Measurements from ENCODE around the gene DEPDC1.

The DEPDC1 gene

DNA sequence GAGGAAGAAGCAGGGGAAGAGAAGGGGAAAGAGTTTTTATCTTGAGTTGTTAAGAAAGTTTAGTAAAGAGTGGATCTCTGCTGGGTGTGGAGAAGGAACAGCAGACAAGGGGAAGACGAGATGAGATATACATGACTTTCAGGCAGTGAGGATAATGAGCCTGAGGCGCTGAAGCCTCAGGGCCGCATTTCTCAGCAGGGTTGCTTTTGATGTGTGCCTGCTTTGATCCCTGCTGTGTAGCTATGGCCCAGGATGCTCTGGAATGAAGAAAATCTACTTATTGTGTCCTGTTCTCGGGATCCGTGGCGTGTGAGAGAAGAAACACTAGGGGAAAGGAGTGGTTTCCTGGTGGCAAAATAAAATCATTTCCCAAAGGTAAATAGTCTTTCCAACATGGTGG lies 32.0 kb downstream of the DEPDC1 start:
- Mint-ChIP-seq H3K9me3 (peaks cover 10% of the 10 kb centered on the region), H3K27ac (ENCODE audit: low read depth) (no peak overlapping the region), H3K36me3 (ENCODE audit: insufficient read depth) (peaks cover 1% of the 10 kb centered on the region), H3K4me1 (no peaks in the 10 kb centered on the region), H3K4me3 (no peak overlapping the region), H3K27me3 (peaks cover 14% of the 10 kb centered on the region)
- DNase-seq (ENCODE audit: low spot score in 2 of 2) (no peak), ATAC-seq (replicated peaks; ENCODE audit: extremely low read depth, poor library complexity, severe bottlenecking) (no peak)

DNA sequence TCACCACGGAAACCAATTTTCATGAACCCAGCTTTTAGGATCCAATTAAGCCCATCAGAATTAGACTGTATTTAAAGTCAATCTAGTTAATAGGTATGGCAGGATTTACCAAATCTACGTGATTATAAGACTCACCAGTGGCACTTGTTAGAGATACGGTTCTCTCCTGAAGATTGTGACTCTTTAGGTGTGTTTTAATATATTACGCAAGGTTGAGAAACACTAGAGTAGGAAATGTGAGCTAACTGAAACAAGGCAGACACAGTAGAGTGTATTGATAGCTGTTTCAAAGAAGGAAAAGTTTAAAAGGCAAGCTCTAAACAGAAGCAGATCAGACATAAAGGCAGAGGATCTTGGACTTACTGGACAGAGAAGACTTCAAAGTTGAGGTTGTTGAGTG lies 35.9 kb downstream of the DEPDC1 start:
- H3K36me3 Mint-ChIP-seq (ENCODE audit: insufficient read depth), result no peaks in the 10 kb centered on the region
- H3K4me1 Mint-ChIP-seq, result no peaks in the 10 kb centered on the region
- DNase-seq (ENCODE audit: low spot score in 2 of 2) (no peak), ATAC-seq (replicated peaks; ENCODE audit: extremely low read depth, poor library complexity, severe bottlenecking) (no peak)
- H3K9me3 Mint-ChIP-seq, result peaks cover 10% of the 10 kb centered on the region
- no peak overlapping the region for H3K27ac Mint-ChIP-seq (ENCODE audit: low read depth)
- no peak overlapping the region for H3K4me3 Mint-ChIP-seq
- peaks cover 14% of the 10 kb centered on the region for H3K27me3 Mint-ChIP-seq

DNA sequence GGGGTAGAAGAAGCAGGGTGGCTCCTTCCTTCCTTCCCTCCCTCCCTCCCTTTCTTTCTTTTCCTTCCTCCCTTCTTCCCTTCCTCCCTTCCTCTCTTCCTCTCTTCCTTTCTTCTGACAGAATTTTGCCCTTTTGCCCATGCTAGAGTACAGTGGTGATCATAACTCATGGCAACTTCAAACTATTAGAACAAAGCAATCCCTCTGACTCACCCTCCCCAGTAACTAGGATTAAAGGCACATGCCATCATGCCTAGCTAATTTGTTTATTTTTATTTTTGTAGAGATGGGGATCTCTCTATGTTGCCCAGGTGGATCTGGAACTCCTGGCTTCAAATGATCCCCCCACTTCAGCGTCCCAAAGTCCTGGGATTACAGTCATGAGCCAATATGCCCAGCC lies 37.1 kb downstream of the DEPDC1 start:
- Mint-ChIP-seq H3K27ac (ENCODE audit: low read depth) (no peak overlapping the region), H3K4me3 (no peak overlapping the region), H3K27me3 (peaks cover 6% of the 10 kb centered on the region), H3K4me1 (no peaks in the 10 kb centered on the region), H3K9me3 (peaks cover 5% of the 10 kb centered on the region), H3K36me3 (ENCODE audit: insufficient read depth) (no peaks in the 10 kb centered on the region)
- no peak for DNase-seq (ENCODE audit: low spot score in 2 of 2)
- ATAC-seq (replicated peaks; ENCODE audit: extremely low read depth, poor library complexity, severe bottlenecking), result no peak

DNA sequence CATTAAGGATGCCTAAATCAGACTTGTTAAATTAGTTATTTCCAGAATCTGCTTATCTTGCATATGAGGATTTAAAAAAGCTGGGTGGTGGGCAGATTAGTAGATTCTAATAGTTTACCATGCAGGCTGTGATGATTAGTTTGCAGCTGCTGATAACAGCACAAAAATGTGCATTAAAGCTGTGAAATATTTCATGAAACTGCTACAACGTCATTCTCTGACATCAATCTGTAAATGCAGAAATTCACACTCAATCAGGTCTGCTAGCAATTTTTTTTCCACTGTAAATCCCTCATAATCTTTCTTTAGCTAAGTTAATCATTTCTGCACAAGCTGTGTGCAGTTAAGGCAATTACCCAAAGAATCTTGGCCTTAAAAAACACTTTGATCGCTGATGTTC lies 37.8 kb downstream of the DEPDC1 start:
- no peaks in the 10 kb centered on the region for H3K36me3 Mint-ChIP-seq (ENCODE audit: insufficient read depth)
- no peaks in the 10 kb centered on the region for H3K9me3 Mint-ChIP-seq
- no peaks in the 10 kb centered on the region for H3K27me3 Mint-ChIP-seq
- H3K4me3 Mint-ChIP-seq, result no peak overlapping the region
- DNase-seq (ENCODE audit: low spot score in 2 of 2), result no peak
- no peak overlapping the region for H3K27ac Mint-ChIP-seq (ENCODE audit: low read depth)
- no peak for ATAC-seq (replicated peaks; ENCODE audit: extremely low read depth, poor library complexity, severe bottlenecking)
- no peaks in the 10 kb centered on the region for H3K4me1 Mint-ChIP-seq

DNA sequence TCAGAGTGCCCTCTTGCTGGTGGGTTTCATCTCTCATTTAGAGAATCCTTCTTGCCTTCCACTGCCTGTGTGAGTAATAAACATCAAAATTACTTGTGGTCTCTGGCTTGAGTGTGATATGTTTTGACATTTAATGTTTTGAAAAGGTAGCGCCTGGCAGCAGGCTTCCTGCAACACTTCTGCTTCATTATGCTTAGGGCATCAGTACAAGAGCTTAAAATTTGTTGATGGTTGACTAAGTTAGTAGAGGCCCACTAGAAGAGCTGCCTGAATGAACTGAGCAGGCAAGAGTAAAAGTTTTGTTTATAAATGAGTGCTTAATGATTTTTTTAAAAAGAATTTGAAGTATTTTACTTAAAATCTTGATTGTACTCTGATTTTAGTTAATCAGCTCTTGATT lies 40.7 kb downstream of the DEPDC1 start:
- DNase-seq (ENCODE audit: low spot score in 2 of 2), result no peak
- Mint-ChIP-seq H3K27me3 (peaks cover 7% of the 10 kb centered on the region), H3K27ac (ENCODE audit: low read depth) (no peak overlapping the region), H3K4me3 (no peak overlapping the region), H3K36me3 (ENCODE audit: insufficient read depth) (no peaks in the 10 kb centered on the region), H3K4me1 (no peaks in the 10 kb centered on the region), H3K9me3 (peaks cover 5% of the 10 kb centered on the region)
- ATAC-seq (replicated peaks; ENCODE audit: extremely low read depth, poor library complexity, severe bottlenecking), result no peak

DNA sequence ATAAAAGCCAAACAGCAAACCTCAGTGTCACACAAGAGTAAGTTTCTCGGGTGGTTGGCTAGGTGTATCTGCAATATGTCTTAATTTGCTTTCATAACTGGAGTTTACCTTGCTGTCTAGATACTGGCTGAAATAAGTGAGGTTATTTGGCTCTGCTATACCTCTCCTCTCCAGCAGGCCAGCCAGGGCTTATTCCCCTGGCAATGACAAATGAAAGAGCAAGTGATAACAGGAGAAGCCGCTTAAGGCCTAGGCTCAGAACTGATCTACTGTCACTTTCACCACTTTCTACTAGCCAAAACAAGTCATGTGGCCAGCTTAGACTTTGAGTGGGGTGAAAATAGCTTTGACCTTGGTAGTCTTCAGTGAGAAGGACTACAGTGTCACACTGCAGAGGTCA lies 42.3 kb downstream of the DEPDC1 start:
- H3K27ac Mint-ChIP-seq (ENCODE audit: low read depth), result no peak overlapping the region
- no peak for ATAC-seq (replicated peaks; ENCODE audit: extremely low read depth, poor library complexity, severe bottlenecking)
- no peaks in the 10 kb centered on the region for H3K4me1 Mint-ChIP-seq
- no peak for DNase-seq (ENCODE audit: low spot score in 2 of 2)
- H3K27me3 Mint-ChIP-seq, result peaks cover 8% of the 10 kb centered on the region
- peaks cover 5% of the 10 kb centered on the region for H3K9me3 Mint-ChIP-seq
- no peak overlapping the region for H3K4me3 Mint-ChIP-seq
- H3K36me3 Mint-ChIP-seq (ENCODE audit: insufficient read depth), result no peaks in the 10 kb centered on the region

DNA sequence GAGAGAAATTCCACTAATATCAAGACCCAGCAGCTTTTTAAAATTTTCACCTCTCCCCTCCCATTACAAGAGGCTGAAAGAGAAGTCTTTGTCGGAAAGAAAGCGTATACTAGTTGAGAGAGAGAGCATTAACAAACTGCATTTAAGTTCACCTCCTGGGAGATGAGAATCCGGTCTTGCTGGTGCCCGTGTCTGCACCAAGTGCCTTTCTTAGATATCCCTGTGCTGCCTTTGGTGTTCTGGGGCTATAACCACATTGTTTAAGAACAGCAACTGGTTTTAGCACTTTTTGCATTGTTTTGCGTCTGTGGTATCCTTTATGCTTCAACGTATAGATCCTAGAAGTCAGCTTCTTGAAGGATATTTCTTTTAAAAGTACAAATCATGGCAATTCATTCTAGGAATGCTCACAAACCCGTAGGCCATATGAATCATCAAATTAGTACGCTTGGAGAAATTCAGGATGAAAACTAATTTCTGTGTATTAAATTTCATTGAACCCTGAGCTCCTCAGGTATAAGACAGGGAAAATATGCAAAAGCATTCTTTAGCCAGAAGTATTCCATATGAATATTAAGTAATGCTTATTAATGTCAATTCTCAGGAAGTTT lies 43.7 kb downstream of the DEPDC1 start:
- Mint-ChIP-seq H3K4me3 (no peak overlapping the region), H3K9me3 (peaks cover 5% of the 10 kb centered on the region), H3K27me3 (peaks cover 14% of the 10 kb centered on the region), H3K27ac (ENCODE audit: low read depth) (no peak overlapping the region), H3K4me1 (no peaks in the 10 kb centered on the region), H3K36me3 (ENCODE audit: insufficient read depth) (peaks cover 1% of the 10 kb centered on the region)
- ATAC-seq (replicated peaks; ENCODE audit: extremely low read depth, poor library complexity, severe bottlenecking), result no peak
- DNase-seq (ENCODE audit: low spot score in 2 of 2), result no peak

DNA sequence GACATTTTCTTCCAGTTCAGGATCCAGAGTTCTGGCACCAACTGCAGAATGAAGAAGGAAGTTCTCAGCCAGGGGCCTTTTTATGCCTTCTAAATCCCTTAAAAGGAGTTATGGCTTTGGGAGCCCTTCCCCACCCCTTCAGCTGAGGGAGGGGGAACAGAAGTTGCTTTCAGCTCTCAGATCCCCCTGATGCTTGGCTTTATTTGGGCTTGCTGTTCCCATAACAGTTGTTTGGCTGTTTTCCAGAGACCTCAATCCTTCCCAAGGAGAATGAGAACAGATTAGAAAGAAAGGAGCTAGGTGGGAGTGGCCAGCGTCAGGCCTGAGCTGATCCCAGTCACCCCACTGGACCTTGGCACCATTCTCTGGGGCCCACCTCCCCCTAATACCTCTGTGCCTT lies 47.0 kb downstream of the DEPDC1 start, which contains the start of gene RPE65:
Gene RPE65, minus strand, starts transcription at position 54 of the 400 bp plus-strand sequence. Its CDS starts 49 bp downstream, at position 5.
- Mint-ChIP-seq H3K4me3 (no peak within 1 kb of the TSS), H3K36me3 (ENCODE audit: insufficient read depth) (peaks cover 1% of the 10 kb centered on the region), H3K4me1 (no peaks in the 10 kb centered on the region), H3K9me3 (peaks cover 5% of the 10 kb centered on the region), H3K27me3 (peaks cover 17% of the 10 kb centered on the region), H3K27ac (ENCODE audit: low read depth) (no peak within 1 kb of the TSS)
- ATAC-seq (replicated peaks; ENCODE audit: extremely low read depth, poor library complexity, severe bottlenecking) (no peak), DNase-seq (ENCODE audit: low spot score in 2 of 2) (no peak)

DNA sequence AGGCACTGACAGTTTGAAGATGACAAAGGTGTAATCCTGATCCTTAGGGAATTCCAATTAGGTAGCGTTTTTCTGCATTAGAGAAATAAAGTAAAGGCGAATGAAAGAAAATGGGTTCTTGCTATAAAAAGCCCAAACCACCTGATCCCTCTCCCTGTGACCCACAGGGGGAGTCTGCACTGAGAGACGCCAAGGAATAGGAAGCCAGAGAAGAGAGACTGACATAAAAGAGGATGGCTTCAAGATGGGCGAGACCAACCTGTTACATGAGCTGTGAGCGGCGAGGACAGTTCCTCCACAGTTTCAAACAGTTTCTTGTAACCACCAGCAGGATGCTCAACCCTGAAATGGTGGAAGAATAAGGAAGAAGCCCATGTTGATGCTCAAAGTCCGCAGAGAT lies 48.5 kb downstream of the DEPDC1 start:
- no peak for ATAC-seq (replicated peaks; ENCODE audit: extremely low read depth, poor library complexity, severe bottlenecking)
- peaks cover 5% of the 10 kb centered on the region for H3K9me3 Mint-ChIP-seq

DNA sequence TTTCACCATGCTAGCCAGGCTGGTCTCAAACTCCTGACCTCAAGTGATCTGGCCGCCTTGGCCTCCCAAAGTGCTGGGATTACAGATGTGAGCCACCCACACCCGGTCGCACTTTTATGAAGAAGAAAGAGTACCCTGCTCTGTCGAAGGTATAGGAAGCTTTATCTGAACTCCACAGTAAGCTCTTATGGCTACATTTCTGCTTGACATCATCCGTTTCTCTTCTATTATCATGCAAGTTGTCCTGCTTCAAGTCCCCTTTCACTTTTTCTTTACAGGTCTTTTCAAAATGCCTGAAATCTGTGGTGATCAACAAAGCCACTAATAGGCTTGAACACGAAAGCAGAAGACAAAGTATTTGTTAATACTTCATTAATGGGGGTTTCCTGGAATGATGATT lies 51.2 kb downstream of the DEPDC1 start:
- no peaks in the 10 kb centered on the region for H3K9me3 Mint-ChIP-seq
- no peak for DNase-seq (ENCODE audit: low spot score in 2 of 2)

More for the DNA sequence above, 48.5 kb downstream of the DEPDC1 start:
- Mint-ChIP-seq H3K4me3 (no peak overlapping the region), H3K4me1 (no peaks in the 10 kb centered on the region), H3K27ac (ENCODE audit: low read depth) (no peak overlapping the region), H3K36me3 (ENCODE audit: insufficient read depth) (peaks cover 1% of the 10 kb centered on the region), H3K27me3 (peaks cover 24% of the 10 kb centered on the region)
- no peak for DNase-seq (ENCODE audit: low spot score in 2 of 2)

DNA sequence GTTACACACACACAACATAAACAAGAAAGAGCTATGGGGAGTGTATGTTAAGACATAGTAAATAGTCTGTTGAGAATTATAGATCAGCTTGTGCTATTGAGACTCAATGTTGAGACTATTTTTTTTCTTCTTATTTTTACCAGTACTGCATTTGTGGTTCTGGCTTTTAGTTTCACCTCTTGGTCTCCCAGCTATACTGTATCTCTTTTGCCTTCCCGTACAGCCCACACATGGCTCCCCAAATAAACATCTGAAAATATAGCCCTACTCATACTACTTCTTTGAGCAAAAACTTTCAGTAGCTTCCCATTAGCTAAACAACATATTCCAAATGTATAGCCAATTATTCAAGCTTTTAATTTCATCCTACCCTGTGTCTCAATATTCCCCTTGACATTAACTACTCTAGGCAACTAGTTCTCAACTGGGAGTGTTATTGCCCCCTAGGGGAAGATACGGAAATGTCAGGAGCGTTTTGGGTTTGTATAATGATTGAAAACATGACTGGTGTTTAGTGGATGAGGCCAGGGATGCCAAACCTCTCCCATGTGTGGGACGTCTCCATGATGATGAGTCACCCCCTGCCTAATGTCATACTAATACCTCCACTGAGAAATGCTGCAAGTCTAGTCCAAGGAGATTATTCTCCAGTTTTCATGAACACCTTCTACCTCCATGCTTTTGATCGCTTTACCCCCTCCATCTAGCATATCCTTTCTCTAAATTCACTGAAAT lies 53.9 kb downstream of the DEPDC1 start:
- H3K36me3 Mint-ChIP-seq (ENCODE audit: insufficient read depth), result no peaks in the 10 kb centered on the region
- H3K27me3 Mint-ChIP-seq, result peaks cover 12% of the 10 kb centered on the region
- no peaks in the 10 kb centered on the region for H3K9me3 Mint-ChIP-seq
- DNase-seq (ENCODE audit: low spot score in 2 of 2) (no peak), ATAC-seq (replicated peaks; ENCODE audit: extremely low read depth, poor library complexity, severe bottlenecking) (no peak)
- H3K27ac Mint-ChIP-seq (ENCODE audit: low read depth), result no peak overlapping the region
- H3K4me1 Mint-ChIP-seq, result no peaks in the 10 kb centered on the region
- no peak overlapping the region for H3K4me3 Mint-ChIP-seq

More for the DNA sequence above, 51.2 kb downstream of the DEPDC1 start:
- no peak for ATAC-seq (replicated peaks; ENCODE audit: extremely low read depth, poor library complexity, severe bottlenecking)
- Mint-ChIP-seq H3K36me3 (ENCODE audit: insufficient read depth) (peaks cover 1% of the 10 kb centered on the region), H3K4me3 (no peak overlapping the region), H3K27me3 (peaks cover 20% of the 10 kb centered on the region), H3K27ac (ENCODE audit: low read depth) (no peak overlapping the region), H3K4me1 (no peaks in the 10 kb centered on the region)

DNA sequence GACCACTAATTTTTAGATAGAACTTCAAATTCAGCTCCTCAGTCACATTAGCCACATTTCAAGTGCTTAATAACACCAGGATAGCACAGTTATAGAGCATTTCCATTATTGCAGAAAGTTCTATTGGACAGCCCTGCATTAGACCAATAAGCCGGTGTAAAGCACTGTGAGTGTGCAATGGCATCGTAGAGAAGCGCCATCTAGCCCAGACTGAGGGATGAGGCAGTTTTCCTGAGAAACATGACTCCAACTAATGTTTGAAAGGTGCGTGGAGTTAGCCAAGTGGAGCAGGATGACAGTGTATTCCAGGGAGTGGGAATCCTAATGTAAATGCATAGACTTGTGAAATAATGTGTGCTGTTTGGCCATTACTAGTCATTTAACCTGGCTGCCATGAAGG lies 54.9 kb downstream of the DEPDC1 start:
- no peak for ATAC-seq (replicated peaks; ENCODE audit: extremely low read depth, poor library complexity, severe bottlenecking)
- no peak for DNase-seq (ENCODE audit: low spot score in 2 of 2)
- Mint-ChIP-seq H3K4me3 (no peak overlapping the region), H3K27ac (ENCODE audit: low read depth) (no peak overlapping the region), H3K27me3 (peaks cover 11% of the 10 kb centered on the region), H3K4me1 (no peaks in the 10 kb centered on the region), H3K9me3 (no peaks in the 10 kb centered on the region), H3K36me3 (ENCODE audit: insufficient read depth) (no peaks in the 10 kb centered on the region)

DNA sequence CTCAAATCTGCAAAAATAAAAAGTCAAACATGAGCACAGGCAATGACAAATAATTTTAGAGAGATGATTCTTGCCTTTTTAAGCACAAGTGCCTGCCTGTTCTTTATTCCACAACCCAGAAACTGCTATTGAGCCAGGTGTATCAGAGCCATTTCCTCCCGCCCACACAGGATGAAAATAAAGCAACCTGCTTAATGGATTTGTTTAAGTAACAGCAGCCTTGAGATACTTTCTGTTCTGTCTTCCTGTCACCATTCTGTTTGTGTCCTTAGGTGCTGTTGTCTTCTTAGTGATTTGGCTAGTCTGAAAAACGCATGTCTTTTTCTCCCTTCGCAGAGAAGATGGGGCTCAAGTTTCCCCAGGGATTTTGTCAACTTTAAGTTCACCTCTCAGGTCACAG lies 58.6 kb downstream of the DEPDC1 start:
- Mint-ChIP-seq H3K4me3 (no peak overlapping the region), H3K36me3 (ENCODE audit: insufficient read depth) (no peaks in the 10 kb centered on the region), H3K27ac (ENCODE audit: low read depth) (no peak overlapping the region), H3K9me3 (no peaks in the 10 kb centered on the region), H3K4me1 (no peaks in the 10 kb centered on the region), H3K27me3 (peaks cover 3% of the 10 kb centered on the region)
- no peak for ATAC-seq (replicated peaks; ENCODE audit: extremely low read depth, poor library complexity, severe bottlenecking)
- DNase-seq (ENCODE audit: low spot score in 2 of 2), result no peak
